Myocyte (in vitro differentiated cells): ENCODE measurements around the gene CMC1. TPM values are rescaled to one million over a fixed set of nuclear protein-coding genes. Genes with fewer than 3 reads are reported as not detected.
"Not testable (repeated sequence)": the region's sequence is repeated elsewhere in the genome, so short reads cannot be mapped to it uniquely, and the experiment has no call there.

Experiments
- DNase-seq: peaks from one replicate; pipeline ENCODE4 v3.0.0-alpha.2; 2012; ENCODE audit warnings: low read depth
- total RNA-seq: library from RNA; depleted of rRNA; stranded (reverse); fragments of >200 nt; gene quantifications from 2 replicates; pipeline ENCODE4 v1.2.3, GENCODE V29; 2014

CMC1 gene
- total RNA-seq, 1 donor from 2014 or later, result 13.7 TPM

DNA sequence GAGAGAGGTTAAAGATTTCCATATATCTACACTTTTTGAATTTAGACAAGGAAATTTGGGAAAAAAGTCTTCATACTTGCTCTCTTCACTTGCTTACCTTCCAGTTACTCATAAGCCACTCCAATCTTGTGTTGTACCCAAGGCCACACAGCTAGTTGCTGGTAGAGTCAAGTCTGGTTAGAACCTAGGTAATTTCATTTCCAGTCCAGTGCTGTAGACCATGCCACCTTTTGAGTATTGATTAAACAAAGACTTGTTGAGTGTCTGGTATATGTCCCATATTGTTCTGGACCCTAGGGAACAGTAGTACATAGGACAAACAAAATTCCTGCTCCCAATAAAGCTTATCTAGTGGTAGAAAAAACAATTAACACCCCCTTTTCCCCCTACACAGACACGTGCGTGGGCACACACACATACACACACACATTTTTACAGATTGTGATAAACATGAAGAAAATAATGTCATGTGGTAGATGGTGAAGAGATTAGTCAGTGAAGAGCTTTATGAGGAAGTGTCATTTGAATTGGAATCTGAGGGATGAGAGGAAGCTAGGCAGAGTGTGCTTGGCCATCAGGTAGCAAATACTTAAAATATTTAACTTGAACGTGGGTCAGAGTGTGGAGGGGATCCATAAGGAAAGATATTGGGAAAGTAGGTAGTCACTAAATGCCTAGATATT lies 2.1 kb downstream of the CMC1 start:
- DNase-seq, result no peak

DNA sequence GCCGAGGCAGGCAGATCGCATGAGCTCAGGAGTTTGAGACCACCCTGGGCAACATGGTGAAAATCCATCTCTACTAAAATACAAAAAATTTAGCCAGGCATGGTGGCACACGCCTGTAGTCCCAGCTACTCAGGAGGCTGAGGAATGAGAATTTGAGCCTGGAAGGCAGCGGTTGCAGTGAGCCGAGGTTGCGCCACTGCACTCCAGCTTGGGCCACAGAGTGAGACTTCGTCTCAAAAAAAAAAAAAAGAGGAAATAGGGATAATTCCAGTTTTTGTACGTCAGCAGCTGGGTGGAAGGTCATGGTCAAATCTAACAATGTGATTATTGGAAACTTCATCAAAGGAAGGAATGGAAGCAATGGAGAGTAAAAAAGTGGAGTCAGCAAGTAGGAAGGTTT lies 3.1 kb downstream of the CMC1 start:
- DNase-seq, result no peak

DNA sequence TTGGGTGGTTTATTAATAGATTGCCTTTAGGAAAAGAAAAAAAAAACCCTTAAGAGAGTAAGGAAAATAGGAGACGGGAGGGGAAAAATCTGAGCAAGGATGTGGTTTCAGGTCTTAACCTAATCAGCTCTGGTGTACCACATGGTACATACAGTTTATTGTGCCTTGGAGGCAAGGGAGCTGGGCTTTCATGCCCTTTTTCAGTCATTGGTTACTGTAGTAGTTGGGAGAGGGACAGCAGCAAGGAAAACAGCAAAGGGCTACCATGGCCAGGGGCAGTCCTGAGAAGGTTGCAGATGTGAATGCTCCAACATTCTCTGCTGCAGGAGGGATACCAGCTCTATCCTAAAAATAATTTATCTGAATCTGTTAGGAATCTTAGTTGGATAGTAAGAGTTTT lies 5.9 kb downstream of the CMC1 start:
- DNase-seq, result no peak

DNA sequence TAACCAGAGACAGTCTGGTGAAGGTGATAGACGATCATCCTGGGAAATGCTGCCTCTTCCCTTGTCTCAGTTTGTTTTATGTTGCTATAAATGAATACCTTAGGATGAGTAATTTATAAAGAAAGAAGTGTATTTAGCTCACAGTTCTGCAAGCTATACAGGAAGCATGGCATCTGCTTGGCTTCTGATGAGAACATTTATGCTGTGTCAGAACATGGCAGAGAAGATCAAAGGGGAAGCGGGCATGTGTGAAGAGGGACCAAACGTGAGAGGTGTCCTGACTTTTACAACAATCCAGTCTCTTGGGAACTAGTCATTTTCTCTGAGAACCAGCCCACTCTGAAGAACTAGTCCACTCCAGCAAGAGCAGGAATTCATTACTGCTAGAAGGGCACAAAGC lies 9.6 kb downstream of the CMC1 start:
- DNase-seq, result no peak

DNA sequence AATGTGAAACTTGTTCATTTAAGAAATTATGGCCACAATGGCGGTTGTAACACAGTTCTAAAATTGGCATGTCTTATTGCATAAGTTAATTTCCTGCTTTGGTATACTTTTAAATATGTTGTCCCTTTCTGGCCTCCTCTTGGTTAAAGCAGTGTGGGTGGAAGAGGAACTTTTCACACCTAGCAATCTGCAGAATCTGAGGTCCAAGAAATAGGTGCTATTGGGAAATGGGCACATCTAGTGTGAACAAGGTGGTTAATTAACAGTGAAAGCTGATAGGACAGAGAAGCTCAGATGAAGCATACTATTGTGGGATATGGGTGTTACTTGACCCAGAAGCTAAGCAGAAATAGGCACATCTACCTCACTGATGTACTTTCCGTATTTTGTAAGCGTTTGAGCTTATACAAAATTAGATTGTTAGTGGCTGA lies 10.6 kb downstream of the CMC1 start:
- no peak for DNase-seq

DNA sequence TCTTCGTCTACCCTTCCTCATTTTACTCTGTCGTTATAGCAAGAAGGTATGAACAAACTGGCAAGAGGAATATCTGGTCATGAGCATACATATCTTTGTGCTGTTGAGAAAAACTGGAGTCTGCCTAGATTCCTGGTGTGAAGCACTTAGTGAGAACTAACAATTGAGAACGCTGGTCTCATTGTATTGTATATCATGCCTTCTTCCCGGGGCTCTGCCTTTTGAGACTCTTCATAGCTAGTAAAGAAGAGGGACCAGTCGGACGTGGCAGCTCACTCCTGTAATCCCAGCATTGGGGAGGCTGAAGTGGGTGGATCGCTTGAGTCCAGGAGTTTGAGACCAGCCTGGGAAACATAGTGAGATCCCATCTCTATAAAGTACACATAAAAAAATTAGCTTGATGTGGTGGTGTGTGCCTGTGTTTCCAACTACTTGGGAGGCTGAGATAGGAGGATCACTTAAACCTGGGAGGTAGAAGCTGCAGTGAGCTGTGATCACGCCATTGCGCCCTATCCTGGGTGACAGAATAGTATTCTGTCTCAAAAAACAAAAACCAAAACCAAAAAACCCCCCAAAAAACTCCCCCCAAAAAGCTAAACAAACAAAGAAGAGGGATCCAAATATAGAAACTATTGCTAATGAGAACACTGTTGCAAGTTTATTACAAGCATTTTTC lies 11.8 kb downstream of the CMC1 start:
- no peak for DNase-seq

DNA sequence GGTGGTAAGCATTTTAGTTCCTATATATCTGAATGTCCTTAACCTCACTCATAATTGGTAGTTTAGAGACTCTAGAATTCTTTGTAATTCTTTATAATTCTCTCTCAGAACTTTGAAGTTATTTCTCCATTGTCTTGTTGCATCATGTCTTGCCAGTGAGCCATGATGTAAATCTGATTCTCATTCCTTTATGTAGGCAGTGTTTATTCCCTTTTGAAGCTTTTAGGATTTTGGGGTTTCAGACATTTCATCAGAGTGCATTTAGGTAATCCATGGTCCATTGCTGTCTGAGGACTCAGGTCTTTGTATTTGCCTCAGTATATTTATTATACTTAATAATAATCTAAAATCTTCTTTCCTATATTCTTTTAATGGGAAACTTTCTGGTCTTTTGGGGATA lies 20.6 kb downstream of the CMC1 start:
- DNase-seq, result no peak

DNA sequence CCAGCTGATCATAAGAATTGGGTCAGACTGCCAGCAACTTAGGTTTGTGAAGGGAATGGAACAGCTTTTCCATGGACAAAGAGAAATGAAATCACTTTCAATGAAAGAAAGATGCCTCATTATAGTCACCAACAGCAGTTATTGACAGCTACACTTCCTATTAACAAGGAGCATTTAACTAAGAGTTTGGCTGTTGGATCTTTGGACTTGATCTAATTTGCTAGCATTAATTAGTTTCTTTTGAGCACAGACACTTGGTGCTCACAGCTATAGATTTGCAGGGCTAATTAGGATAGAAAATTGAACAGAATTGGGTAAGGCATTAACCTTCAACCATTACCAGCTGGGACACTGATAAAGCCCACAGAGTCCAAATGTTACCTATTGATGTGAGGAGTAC lies 24.2 kb downstream of the CMC1 start:
- DNase-seq, result no peak

DNA sequence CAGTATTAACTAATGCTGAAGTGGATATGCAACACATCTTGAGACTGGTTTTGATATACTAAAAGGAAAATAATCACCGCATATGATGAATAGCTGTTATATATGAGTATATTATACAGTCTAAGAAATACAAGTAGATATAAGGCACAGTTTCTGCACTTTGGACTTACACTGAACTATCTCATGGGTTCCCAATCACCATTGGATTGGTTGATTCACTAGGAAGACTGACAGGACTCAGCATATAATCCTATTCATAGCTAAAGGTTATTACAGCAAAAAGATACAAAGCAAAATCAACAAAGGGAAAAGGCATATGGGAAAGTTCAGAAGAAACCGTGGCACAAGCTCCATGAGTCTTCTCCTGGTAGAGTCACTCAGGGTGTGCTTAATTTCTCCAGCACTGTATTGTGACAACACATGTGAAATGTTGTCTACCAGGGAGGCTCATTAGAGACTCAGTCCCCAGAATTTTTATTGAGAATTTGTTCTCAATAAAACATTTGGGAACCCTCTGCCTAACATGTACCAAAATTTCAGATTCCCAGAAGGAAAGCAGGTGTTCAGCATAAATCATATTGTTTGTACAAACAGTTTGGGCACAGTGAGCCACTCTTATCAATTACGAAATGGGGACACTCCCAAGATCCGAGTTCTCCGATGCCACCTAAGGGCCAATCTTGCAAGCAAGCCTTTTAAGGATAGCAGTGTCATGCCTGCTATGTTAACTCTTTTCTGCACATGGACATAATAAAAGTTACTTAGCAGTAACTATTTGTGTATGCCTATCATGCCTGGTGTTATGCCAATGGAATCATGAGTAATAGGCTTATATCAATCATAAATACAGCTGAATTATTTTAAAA lies 26.8 kb downstream of the CMC1 start:
- peak; percentile 50 for DNase-seq

DNA sequence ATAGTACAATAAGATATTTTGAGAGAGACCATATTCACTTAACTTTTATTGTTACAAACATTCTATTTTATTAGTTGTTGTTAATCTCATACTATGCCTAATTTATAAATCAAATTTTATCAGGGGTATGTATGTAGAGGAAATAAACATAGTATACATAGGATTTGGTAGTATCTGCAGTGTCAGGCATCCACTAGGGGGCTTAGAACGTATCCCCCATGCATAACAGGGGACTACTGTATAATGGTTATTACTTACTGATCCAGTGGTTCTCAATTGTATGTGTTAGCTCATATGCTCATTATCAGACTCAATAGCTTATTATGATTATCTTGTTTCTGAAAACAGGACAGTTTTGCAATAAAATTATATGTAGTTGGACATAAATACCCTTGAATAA lies 27.6 kb downstream of the CMC1 start:
- DNase-seq, result no peak

DNA sequence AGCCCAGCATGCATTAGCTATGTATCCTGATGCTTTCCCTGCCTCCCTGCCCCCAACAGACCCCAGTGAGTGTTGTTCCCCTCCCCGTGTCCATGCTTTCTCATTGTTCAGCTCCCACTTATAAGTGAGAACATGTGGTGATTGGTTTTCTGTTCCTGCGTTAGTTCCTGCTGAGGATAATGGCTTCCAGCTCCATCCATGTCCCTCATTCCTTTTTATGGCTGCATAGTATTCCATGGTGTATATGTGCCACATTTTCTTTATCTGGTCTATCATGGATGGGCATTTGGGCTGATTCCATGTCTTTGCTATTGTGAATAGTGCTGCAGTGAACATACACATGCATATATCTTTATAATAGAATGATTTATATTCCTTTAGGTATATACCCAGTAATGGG lies 28.5 kb downstream of the CMC1 start:
- DNase-seq, result not testable (repeated sequence)

DNA sequence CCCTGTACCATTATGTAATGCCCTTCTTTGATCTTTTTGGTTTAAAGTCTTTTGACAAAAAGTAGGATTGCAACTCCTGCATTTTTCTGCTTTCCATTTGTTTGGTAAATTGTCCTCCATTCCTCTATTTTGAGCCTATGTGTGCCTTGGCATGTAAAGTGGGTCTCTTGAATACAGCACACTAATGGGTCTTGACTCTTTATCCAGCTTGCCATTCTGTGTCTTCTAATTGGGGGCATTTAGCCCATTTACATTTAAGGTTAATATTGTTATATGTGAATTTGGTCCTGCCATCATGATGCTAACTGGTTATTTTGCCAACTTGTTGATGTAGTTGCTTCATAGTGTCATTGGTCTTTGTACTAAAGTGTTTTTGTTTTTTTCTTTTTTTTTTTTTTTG lies 32.4 kb downstream of the CMC1 start:
- DNase-seq, result no peak

DNA sequence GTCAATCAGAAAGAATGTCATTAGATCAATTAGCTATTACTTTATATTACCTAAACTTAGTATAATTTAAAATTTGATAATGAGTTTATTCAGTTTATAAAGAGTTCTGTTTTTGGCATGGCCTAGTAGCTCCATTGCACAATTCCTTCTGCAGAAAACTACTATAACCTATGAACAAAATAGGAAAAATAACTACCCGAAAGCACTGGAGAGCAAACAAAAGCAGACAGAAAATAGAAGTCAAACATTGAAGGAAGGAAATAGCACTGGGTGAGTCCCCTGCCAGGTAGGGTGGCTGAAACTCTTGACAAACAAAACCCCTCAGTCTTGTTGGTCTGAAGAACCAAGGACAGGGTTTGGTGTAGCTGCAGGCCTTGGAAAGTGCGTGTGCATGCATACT lies 37.5 kb downstream of the CMC1 start:
- no peak for DNase-seq

DNA sequence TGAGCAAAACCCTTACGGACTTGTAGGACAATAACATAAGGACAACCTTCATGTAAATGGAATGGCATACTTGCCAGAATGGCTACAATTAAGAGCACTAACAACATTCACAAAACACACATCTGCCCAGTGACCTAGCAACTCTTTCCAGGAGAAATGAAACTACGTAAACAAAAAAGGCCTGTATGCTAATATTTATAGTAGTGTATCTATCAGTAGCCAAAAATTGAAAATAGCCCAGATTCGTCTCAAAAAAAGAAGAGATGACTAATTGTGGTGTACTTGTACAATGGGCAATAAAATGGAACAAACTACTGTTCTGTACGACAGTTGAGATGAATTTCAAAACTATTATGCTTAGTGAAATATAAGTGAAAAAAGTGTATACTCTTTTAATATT lies 38.4 kb downstream of the CMC1 start:
- no peak for DNase-seq

DNA sequence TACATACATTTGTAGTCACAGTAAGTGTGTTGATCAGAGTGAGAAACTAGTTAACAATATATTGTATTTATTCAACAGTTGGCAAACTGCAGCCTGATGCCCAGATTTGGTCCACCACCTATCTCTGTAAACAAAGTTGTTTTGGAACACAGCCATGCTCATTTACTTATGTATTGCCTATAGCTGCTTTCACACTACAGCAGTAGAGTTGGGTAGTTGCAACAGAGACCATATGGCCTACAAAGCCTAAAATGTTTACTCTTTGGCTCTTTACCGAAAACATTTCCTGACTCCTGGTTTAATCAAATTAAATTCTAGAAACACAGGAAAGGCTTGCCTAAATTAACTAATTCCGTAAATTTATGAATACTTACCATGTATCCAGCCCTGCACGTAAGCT lies 39.4 kb downstream of the CMC1 start:
- no peak for DNase-seq

DNA sequence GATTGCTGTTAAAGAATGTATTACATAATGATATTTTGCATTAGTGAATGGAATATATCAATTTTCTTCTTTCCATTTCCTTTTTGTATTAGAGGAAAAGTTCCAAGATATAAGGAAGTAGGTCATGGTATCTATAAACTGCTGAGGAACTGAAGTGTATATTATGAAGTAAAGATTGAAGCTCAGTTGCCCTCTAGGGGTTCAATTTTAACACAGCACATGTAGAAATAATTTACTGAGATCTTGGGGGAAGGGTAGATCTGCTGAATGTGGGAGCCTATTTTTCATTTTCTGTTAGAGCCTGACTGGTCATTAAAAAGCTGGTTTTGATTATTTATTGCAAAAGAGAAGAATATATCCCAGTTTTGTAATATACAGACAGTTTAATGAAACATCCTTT lies 45.2 kb downstream of the CMC1 start:
- peak; percentile 40 for DNase-seq

DNA sequence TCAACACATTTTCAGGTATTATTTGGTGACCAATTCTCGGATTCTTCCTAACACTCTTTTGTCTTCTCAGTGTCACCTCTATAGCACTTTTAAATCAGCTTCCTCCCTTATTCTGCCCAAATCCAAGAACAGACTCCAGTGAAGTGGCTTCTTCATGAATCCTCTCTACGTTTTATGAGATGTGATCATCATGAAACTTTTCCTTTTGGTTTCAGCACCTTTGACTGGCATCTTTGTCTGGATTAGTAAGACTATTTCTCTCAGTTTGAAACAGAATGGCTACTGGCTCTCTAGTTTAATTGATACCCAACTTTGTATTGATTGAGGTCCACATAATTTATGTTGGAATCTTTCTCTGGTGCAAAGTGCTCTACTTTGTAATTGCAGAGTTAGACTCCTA lies 45.6 kb downstream of the CMC1 start:
- DNase-seq, result no peak

DNA sequence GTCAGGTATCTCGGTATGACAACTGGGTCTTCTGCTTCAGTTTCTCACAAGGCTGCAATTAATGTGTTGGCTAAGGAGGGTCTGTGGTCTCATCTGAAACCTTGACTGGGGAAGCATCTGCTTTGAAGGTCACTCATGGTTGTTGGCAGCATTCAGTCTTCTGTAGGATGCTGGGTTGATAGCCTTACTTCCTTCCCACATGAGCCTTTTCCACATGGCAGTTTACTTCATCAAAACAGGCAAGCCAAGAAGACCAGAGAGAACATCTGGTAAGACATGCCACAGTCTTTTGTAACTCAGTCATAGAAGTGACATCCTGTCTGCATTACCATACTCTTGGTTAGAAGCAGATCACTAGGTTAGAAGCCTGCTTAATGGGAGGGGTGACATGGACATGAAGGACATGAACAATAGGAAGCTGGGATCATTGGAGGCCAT lies 49.5 kb downstream of the CMC1 start:
- DNase-seq, result no peak

DNA sequence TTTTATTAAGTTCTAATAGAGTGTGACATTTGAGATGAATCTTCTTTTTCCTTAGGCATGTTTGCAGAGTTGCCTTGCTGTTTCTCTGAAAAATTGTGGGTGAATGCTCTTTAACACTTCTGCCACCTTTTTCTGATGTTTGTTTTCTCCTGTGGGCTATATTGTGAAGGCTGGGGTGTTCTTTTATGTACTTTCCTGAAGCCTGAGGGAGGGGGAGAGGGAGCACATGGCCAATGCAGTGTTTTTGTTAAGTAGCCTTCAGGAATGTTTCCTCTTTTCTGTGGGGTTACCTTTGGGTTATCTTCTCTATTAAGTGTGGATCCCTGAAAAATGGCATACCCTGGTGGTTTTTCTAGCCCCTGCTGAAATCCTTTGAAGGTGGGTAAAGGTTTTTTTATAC lies 50.2 kb downstream of the CMC1 start:
- no peak for DNase-seq

DNA sequence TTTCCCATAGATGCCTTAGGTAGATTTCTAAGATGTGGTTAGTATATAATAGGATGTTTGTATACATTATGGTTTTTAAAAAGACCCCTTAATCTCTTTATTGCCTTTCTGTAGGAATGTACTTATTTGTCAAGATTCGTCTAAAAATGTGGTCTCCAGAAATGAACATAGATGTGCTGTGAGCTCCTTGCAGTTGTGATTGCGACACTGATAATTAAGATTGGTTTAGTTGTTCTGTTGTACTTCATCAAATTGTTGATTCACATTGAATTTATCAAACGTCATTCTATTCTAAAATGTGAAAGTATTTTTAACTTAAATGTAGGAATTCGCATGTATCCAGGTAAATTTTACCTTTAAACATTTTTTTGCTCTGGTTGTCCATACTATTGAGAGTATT lies 51.2 kb downstream of the CMC1 start:
- DNase-seq, result no peak

DNA sequence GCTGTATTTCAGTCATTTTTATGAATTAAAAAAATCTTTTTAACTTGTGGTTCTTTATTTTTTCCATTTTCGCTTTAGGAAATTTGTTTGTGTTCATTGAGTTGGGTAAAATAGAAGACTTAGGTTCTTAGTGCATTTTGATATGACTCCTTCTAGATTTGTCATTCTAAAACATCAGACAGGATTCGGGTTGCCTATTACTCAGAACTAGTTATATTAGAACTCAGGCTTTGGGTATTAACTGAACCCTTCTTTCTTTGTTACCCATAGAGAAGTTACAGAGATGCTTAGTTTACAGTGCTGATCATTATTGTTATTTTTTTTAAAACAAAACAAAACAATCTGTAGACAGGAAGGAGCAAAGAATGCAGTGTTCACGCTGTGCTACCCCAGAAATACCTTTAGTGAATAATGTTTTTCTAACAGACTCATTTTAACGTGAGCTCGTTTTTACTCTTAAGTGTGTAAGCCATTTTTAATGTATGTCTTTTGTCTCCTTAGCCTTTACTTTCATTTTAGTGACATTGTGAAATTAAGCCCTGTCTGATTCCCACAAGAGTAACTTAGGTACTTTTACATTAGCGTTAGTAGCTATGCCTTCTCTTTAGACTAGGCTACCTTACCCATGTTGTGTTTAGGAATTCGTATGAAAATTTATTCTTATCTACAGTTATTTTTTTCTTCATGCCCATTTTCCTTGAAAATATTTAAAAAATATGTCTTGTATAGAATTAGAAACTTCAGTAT lies 53.4 kb downstream of the CMC1 start:
- no peak for DNase-seq
